Stimulated activated CD4-positive, alpha-beta T cell treated with anti-CD3 and anti-CD28 coated beads, Interleukin-12 subunit alpha, Interleukin-12 subunit beta, amount 100 ng/mL, for 24 hours (primary cell): ENCODE data around the gene ALDH5A1.
A peak's percentile ranks its signal among the peaks of the same experiment; 100 is the strongest.

Experiments
- DNase-seq, 2 experiments: peaks; one replicate each; pipeline ENCODE4 v3.0.0-alpha.2; 2020; ENCODE audit warnings: low read depth in 2 of 2

ALDH5A1 gene

DNA sequence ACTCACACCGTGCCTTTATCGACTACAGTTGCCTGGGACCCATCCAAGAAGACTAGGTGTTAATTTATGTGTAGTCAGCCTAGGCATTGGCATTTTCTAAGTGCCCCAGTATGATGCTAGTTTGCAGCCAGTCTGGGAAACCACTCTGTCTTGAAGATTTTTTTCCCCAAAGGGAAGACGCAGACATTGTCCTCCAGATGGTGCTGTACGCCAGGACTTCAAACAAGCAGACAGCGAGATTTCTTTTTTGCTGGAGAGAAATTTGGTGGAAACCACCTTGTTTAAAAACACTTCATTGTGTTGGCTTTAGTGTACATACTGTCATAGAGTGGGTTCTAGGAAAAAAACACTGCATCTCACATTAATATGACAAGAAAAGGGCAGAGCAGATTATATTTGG, 30.0 kb downstream of the ALDH5A1 start:
- no peak for DNase-seq

DNA sequence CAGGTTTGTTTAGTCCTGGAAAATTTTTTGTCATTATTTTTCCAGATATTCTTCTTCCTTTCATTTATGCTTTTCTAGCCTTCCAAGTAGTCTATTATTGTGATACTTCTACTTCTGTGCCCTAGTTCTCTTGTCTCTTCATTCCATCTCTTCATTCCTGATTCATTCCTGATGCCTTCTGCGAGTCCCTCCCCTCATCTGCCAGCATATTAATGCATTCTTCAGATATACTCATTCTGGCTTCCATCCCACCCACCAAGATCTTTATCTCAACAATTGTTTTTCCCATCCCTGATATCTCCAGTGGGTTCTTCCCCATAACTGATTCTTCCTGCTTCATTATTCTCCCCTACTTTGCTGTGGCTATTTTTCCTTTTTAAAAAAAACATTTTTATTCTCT, 35.2 kb downstream of the ALDH5A1 start:
- DNase-seq: no peak

DNA sequence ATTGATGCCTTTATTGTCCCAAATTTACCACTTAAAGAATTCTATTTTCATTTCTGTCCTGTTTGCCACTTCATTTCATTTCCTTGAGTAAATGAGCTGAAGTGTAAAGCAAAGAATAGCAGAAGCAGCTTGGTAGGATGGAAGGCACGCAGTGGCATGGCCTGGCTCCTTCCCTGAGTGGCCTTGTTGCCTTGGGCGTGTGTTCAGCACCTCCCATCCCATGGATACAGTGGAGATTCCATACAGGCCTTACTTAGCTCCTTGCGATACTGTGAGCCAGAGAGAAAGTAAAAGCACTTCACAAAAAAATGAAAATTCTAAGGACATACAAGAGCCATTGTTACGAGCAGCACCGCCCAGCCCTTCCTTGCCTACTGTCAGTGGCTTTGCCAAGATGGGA, 39.6 kb downstream of the ALDH5A1 start:
- DNase-seq: no peak

DNA sequence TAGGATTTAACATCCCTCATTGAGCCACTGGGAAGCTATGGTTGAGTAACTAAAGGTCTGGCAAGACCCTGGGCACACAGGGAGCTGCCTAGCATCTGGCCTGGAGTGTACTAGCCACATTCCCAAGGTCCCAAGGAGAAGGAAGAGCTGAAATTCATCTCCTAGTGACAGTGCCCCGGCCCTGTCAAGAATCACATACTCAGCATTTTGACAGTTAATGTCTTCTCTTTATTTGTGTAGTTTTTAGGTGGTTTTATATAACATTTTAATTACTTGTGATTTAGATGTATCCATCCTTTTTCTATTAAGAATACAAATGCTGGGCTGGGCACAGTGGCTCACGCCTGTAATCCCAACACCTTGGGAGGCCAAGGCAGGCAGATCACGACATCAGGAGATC, 40.4 kb downstream of the ALDH5A1 start:
- DNase-seq: no peak

DNA sequence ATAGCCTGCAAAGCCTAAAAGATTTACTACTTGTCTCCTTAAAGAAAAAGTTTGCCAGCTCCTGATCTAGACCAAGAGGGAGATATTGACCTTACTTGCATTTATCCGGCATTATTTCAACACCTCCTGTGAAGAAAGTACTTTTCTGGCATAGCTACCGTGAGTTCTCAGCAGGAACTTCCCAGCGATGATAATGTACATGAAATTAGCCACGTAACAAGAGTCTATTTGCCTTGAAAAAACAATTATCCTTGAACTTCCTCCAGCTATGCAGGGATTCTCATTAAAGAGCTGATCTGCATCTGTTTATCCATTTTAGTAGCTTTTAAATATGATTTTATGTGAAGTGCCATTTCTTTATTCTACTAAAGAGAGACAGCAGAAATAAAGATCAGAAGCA, 41.7 kb downstream of the ALDH5A1 start:
- DNase-seq: no peak

DNA sequence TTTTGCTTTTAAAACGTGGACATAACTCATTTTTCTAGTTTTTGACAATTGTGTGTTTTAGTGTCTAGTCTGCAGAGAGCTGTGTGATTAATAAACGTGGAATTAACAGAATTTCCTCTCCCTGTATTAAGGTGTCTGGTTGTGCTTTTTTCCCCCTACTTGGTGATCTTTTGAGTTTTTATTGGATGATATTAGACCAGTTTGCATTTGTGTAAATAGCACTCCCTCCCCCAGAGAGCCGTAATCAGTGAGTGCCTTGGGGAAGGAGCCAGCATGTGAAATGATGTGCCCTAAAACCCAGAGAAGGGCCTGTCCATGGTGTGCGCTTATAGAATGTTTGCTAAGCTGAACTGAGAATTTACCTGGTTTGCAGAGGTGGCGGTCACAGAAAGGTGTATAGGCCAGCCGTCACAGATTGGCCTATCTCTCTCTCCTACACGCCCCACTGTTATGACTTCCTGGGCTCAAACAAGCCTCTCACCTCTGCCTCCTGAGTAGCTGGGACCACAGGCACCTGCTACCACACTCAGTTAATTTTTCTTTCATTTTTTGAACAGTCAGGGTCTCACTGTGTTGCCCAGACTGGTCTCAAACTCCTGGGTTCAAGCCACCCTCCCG, 42.4 kb downstream of the ALDH5A1 start:
- no peak for DNase-seq

DNA sequence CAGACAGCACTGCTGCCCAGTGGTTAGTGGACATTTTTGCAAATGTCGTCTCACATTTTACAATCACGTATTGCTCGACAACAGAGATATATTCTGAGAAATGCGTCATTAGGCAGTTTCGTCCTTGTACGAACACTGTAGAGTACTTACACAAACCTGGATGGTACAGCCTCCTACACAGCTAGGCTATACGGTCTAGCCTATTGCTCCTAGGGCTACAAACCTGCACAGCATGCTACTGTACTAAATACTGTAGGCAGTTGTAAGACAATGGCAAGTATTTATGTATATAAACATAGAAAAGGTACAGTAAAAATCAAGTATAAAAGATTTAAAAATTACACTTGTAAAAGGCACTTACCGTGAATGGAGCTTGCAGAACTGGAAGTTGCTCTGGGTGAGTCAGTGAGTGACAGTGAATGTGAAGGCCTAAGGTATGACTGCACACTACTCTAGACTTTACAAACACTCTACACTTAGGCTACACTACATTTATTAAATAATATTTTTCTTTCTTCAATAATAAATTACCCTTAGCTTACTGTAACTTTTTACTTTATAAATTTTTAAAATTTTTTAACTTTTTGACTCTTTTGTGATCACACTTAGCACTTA, 43.1 kb downstream of the ALDH5A1 start:
- no peak for DNase-seq

DNA sequence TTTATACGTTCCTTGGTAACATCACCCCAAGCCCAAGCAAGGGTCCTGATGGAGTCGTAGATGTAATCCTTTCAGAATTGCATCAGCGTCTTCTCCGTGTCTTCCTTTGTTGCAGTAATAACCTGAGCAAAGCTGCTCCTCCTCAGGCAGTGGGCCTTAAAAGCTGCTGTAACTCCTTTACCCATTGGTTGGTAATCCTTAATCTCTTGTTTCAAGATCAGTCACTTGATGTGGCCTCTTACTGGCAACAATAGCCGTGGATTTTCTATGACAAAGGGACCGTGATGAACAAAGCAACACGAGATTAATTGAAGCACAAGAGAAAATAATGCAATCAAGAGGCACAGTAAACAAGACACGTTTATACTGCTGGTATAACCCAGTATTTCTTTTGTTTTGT, 44.6 kb downstream of the ALDH5A1 start:
- no peak for DNase-seq

DNA sequence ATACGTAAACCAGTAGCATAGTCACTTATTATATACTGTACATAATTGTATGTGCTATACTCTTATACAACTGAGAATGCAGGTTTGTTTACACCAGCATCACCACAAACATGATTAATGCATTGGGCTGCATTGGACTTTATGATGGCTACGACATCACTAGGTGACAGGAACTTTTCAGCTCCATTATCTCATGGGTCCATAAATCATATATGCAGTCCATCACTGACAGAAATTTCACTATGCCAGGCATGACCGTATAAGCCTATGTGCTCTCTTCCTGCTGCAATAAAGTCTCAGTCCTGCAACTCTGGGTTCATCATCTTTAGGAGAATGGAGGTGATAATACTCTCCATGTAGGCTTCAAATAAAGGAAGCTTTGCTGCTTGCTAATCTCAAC, 45.4 kb downstream of the ALDH5A1 start:
- no peak for DNase-seq

DNA sequence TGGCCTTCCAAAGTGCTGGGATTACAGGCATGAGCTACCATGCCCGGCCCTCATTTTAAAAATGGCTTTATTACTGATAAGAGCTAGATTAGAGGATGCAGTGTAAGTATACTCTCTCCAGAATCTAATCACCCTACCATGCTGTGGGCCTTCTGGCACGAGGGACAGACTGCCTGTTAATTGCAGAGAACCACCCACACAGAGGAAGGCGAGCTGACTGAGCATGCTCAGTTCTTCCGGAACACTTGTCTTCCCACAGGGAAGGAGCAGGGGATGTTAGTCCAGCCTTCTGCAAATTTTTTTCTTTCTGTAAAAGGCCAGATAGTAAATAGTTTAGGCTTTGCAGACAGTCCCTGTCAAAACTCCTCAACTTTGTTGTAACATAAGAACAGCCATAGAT, 48.9 kb downstream of the ALDH5A1 start:
- no peak for DNase-seq

DNA sequence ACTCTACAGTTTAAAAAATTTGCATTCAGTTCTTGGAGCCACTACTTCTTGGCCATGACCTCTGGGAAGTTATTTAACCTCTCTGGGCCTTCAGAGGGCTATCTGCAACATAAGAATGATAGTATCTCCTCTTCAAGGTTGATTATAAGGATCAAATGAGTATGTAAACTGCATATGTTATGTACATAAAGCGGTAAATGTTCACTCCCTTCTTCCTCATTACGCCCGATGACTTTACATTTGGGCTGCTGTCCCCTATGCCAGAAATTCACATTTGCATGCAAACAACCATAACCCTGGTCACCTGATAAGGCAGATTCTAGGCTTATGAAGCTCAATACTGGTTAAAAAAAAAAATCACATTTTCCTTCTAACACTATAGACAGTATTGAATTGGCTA, 50.4 kb downstream of the ALDH5A1 start:
- DNase-seq: no peak

DNA sequence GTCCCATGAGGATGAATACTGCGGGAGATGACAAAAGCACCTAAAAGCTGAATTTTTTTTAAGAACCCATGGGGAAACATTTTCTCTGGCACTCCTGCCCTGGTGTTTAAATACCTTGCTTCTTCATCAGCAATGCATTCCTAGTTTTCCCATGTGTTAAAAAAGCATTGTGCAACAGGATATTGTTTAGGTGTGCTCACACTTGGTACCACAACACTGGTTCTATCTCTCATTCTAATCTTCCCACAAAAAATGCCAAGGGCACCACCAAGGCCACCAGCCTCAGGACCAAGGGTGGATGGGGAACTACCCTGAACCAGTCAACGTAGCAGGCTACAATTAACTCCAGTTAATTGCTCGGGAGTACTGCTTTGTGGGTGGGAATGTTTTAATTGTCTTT, 50.9 kb downstream of the ALDH5A1 start:
- DNase-seq: no peak

DNA sequence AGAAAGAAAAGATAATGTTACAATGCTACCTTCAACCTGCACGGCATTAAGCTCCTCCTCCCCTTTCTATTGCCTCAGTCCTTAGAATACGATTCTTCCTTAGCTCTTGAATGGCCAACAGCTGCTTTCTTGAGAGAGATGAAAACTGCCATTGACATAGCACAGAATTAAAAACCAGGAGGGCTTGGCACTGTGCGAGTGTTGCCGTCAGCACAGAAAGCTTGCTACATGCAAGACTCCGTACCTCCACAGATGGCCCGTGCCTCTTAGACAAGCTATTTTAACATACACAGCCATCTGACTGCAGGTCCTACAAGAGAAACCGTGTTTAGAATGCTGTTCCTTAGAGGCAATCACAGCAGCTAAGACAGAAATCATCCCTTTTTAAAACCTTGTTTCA, 51.7 kb downstream of the ALDH5A1 start:
- no peak for DNase-seq

DNA sequence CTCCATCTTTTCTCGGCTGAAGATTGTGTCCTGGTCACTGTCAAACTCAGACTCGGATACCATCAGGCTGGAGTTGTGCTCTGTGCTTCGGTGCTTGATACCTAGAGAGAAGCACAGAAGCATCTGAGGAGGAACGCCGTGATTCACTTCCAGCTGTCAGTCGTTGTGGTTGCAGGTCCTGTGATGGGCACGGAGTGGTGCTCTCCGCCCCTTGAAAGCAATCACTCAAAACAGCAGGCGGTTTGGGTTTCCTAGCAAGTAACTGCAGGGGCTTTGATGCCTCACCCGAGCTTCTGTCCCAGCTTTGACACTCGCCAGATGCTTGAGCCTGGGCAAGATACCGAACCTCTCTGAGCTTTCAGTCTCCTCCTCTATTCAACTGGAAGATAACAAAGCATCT, 52.5 kb downstream of the ALDH5A1 start:
- DNase-seq: peak in 1 of 2 experiments; percentile 11

DNA sequence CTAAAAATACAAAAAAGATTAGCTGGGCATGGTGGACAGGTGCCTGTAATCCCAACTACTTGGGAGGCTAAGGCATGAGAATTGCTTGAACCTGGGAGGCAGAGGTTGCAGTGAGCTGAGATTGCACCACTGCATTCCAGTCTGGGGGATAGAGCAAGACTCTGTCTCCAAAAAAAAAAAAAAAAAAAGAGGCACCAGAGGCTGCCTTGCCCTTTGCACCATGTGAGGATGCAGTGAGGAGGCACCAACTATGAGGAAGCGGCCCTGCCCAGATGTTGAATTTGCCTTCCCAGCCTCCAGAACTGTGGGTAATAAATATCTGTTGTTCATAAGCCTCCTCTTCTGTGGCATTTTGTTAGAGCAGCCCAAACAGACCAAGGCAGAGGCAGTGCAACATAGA, 54.4 kb downstream of the ALDH5A1 start:
- no peak for DNase-seq

DNA sequence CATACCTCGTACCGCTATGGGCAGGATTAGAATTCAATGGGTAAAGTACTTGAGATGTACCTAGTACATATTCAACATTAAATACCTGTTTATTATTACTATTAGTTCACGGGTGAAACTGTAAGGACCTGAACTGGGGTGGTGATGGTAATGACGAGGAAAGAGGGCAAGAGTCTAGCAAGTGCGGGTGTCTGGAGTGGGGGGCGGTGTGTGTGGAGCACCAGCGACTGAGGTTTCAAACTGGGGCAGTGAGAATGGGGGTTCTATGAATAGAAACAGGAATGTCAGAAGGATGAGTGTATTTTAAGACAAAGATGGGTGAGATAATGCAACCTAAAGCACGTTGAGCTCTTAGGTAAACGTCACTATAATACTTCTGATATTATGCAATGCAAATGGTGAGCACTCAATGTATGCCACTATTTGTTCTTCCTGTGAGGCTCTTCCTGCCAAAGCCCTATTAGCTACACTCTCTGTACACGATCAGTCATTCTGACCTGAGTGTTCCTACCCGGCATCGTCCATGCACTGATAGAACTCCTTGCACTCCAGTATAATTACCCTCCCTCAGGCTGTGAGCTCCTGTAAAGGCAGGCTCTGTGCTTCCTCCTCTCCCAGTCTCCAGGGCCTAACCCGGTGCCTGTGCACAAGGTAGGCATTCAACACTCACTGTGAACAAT, 55.0 kb downstream of the ALDH5A1 start:
- no peak for DNase-seq

DNA sequence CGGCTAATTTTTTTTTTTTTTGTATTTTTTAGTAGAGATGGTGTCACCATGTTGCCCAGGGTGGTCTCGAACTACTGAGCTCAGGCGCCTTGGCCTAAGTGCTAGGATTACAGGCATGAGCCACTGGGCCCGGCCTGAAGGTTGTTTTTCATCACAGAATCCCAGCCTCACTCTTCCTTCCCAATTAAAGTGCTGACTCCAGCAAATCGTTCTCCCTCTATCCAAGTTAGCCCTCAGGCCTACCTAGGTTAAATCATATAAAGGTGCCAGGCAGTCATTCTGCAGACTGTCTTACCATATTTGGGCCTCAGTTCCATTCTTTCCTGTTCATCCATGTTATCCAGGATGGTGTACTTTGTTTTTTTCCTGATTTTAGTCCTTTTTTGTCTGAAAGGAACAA, 56.4 kb downstream of the ALDH5A1 start:
- DNase-seq: no peak

DNA sequence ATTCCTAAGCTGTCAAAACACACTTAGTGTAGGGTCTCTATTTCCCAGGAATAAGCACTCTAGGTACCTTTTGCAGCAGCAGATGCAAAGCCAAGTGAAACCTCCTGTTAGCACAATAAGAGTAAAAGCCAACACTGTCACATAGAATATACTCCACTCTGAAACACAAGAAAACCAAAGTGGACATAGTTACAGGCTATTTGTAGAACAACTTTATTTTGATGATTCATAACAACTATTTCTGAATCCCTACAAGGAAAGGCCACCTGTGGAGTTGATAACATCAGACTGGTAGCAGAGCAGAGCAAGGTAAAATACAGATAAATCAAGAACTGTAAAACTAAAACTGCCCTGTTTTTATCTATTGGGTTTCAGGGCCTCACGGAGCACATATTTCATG, 59.7 kb downstream of the ALDH5A1 start:
- DNase-seq: no peak

DNA sequence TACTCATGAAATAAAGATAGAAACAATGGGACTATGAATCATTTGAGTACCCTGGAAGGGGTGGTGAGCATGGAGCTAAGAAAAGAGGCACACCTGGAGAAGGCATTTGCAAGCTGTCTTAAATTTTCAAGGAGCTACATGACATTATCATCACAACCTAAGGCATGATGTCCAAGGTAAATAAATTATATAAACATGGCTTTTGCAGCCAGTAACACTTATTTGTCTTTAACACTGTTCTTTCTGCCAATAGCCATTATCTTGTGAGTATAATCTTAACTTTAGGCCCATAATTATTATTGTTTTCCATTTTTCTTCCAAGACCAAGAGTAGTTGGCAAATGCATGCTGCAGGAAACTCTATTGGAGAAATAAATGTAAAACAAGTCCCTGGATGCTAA, 63.7 kb downstream of the ALDH5A1 start:
- no peak for DNase-seq

DNA sequence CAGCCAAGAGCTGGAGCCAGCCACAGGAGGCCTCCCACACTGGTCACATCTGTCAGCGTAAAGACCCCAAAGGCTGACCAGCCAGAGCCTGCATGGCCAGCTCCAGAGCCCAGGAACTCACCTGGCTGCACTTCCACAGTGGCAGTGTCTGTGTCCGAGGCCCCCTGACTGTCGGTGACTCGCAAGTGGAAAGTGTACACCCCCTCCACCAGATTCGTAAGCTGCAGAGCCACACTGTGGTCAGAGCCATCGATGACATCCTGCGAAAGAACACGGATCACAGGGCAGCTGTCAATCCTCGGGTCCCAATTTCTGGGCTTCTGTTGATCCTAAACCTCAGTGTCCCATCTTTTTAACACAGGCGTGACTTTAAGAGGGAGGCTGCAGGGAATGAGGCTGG, 69.3 kb downstream of the ALDH5A1 start:
- no peak for DNase-seq

DNA sequence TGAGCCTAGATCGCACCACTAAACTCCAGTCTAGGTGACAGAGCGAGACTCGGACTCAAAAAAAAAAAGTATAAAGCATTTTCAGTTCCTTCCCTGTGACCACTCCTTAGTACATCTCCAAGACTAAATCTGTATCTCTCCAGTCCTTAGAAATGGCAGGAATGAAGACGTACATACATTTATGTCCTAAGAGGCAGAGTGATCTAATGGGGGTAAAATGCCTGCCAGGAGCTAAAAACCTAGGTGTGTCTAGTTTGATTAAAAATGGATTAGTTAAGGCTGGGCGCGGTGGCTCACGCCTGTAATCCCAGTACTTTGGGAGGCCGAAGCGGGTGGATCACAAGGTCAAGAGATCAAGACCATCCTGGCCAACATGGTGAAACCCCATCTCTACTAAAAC, 70.4 kb downstream of the ALDH5A1 start:
- no peak for DNase-seq

DNA sequence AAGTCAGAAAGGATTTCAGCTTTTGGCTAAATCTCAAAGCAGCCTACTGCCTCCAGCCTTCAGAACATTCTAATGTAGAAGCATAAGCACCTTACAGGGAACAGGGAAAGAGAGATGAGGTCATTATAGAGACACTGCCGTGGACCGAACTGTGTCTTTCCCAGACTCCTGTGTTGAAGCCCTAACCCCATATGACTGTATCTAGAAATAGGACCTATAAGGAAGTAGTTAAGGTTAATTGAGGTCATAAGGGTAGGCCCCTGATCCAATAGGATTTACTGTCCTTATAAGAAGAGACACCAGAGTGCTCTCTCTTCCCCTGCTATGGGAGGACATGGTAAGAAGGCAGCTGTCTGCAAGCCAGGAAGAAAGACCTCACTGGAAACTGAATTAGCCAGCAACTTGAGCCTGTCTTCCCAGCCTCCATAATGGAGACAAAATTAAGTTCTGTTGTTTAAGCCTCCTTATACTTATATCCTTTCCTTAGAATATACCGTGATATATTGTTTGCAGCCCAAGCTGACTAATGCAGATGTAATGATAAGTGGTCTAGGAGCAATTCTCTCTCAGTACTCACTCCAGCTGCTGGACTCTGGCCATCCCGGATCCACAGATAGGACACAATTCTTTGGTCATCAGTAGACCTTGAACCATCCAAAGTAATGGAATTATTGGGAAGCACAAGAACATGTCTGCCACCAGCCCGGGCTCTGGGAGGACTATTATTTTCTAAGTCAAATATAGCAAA, 71.4 kb downstream of the ALDH5A1 start:
- no peak for DNase-seq

DNA sequence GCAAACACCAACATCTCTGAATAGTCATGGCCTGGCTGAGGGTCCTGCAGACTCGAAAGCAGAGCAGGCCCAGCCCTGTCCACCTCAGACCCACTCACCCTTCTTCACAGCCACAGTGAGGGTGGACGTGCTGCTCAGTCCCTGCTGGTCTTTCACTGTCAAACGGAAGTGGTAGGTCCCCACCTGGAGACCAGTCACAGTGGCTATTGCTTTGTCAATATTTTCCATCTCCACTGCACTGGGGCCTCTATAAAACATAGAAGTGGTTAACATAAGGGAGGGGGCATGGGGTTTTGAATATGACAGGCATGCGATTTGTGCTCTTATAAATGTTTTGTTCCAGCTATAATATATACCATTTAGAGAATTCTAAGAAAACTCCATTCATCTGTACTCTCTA, 73.9 kb downstream of the ALDH5A1 start:
- no peak for DNase-seq
